T-cell (primary cell): ENCODE measurements around the gene DONSON. TPM values are rescaled to one million over a fixed set of nuclear protein-coding genes. Genes with fewer than 3 reads are reported as not detected.
A peak's percentile ranks its signal among the peaks of the same experiment; 100 is the strongest.

Experiments used
- ATAC-seq, 4 experiments: fragments of 200-7000 bp in 3 of 4; fragments of 150-1000 bp in 1 of 4; cut with Tn5 transposase; replicated peaks in 1 of 4; 1 replicate in 3 of 4; 2 replicates in 1 of 4; pipeline ENCODE4 v1.10.0; 2021; ENCODE audit warnings: moderate library complexity in 3 of 4, mild to moderate bottlenecking in 2 of 4, moderate number of reproducible peaks in 1 of 4
- CTCF ChIA-PET, 2 donors: fragments of 300-600 bp; sonication (Branson Sonifier 250); formaldehyde crosslinking; loops; one replicate each; lab custom pipeline; 2022; ENCODE audit warnings: antibody characterized with exemption in 2 of 2; lab: Charles Lee
- POLR2A ChIA-PET, 2 donors: fragments of 300-600 bp; sonication (Branson Sonifier 250); formaldehyde crosslinking; loops; one replicate each; lab custom pipeline; 2022; ENCODE audit warnings: antibody characterized with exemption in 2 of 2; lab: Charles Lee
- DNase-seq, 35 experiments: peaks; one replicate each; pipeline versions ENCODE4 v3.0.0 to v3.0.0-alpha.2; 2013 to 2023
- H3K27ac ChIP-seq: one replicate; pipeline ENCODE4 v1.5.1; 2013; ENCODE audit warnings: low read length
- H3K27me3 ChIP-seq, 2 experiments: replicated peaks in 1 of 2; 1 replicate in 1 of 2; 2 replicates in 1 of 2; pipeline versions ENCODE4 v1.6.1 to v1.7.0; 2013; ENCODE audit warnings: low read length in 1 of 2, mixed read lengths in 1 of 2; ENCODE audit not compliant: control insufficient read depth in 2 of 2, insufficient read depth in 2 of 2; ENCODE audit errors: extremely low read depth in 1 of 2
- H3K36me3 ChIP-seq, 2 donors: 1 replicate in 1 of 2; 2 replicates in 1 of 2; pipeline versions ENCODE4 v1.6.1 to v1.7.0; 2013; ENCODE audit warnings: low read length in 1 of 2; ENCODE audit not compliant: control insufficient read depth in 2 of 2, insufficient read depth in 1 of 2; ENCODE audit errors: extremely low read depth in 1 of 2
- H3K4me1 ChIP-seq, 2 experiments: 1 replicate in 1 of 2; 2 replicates in 1 of 2; pipeline versions ENCODE4 v1.6.1 to v1.7.0; 2013; ENCODE audit warnings: low read length in 2 of 2, mixed read lengths in 1 of 2; ENCODE audit not compliant: insufficient read depth in 2 of 2, control insufficient read depth in 1 of 2; ENCODE audit errors: extremely low read depth in 1 of 2
- H3K4me3 ChIP-seq, 2 donors: 1 replicate in 1 of 2; 2 replicates in 1 of 2; pipeline versions ENCODE4 v1.5.1 to v1.7.0; 2013; ENCODE audit warnings: mild to moderate bottlenecking in 2 of 2, low read length in 1 of 2, moderate library complexity in 1 of 2; ENCODE audit not compliant: control insufficient read depth in 1 of 2; ENCODE audit errors: extremely low read depth in 1 of 2
- H3K9me3 ChIP-seq: 2 replicates; pipeline ENCODE4 v1.7.0; 2013
- H3K27ac Mint-ChIP-seq, 2 donors: one replicate each; pipeline ENCODE4 v1.8.0; 2020 to 2021; ENCODE audit warnings: mild to moderate bottlenecking in 2 of 2, mixed read lengths in 2 of 2
- H3K27me3 Mint-ChIP-seq, 2 donors: one replicate each; pipeline ENCODE4 v1.8.0; 2021 to 2022; ENCODE audit warnings: mixed read lengths in 2 of 2
- H3K36me3 Mint-ChIP-seq: one replicate; pipeline ENCODE4 v1.8.0; 2021; ENCODE audit warnings: mixed read lengths
- H3K4me1 Mint-ChIP-seq, 3 donors: one replicate each; pipeline ENCODE4 v1.8.0; 2020 to 2022; ENCODE audit warnings: mixed read lengths in 3 of 3, mild to moderate bottlenecking in 1 of 3
- H3K4me3 Mint-ChIP-seq, 3 donors: one replicate each; pipeline ENCODE4 v1.8.0; 2020 to 2022; ENCODE audit warnings: mild to moderate bottlenecking in 3 of 3, mixed read lengths in 3 of 3, moderate library complexity in 3 of 3
- H3K9me3 Mint-ChIP-seq, 3 donors: one replicate each; pipeline ENCODE4 v1.8.0; 2020 to 2022; ENCODE audit warnings: mixed read lengths in 3 of 3
- WGBS: methylation state at CpG from one replicate; pipeline ENCODE4 v1.1.5; 2013; ENCODE audit warnings: missing lambda C conversion rate; ENCODE audit not compliant: insufficient coverage; 5-methylcytosine and 5-hydroxymethylcytosine counted together
- total RNA-seq, 35 experiments: library from RNA in 6 of 35; stranded (reverse) in 6 of 35; fragments of 120-200 nt in 1 of 35; gene quantifications; one replicate each; pipeline versions ENCODE4 v1.2.1 to v1.2.4 and lab custom pipeline; 2013 to 2026

DONSON gene
- total RNA-seq, 5 donors from 2014 or later (not counting 1 experiment from before 2014, with no cell fraction given) = 8.9 to 14.6 (median 11.0) TPM

- ATAC-seq = no peak
- peak overlapping the region; percentile 100 for H3K27ac Mint-ChIP-seq
- H3K27me3 Mint-ChIP-seq = no peaks in the 10 kb centered on the region
- peaks cover 20% of the 10 kb centered on the region for H3K36me3 Mint-ChIP-seq
- peak overlapping the region; percentile 100 for H3K27ac ChIP-seq
- peak overlapping the region; percentile 94 to 99 (median 98) for H3K4me3 Mint-ChIP-seq
- no peaks in the 10 kb centered on the region for H3K9me3 Mint-ChIP-seq
- DNase-seq = peak in 1 of 35 experiments; percentile 37
- H3K4me1 Mint-ChIP-seq = peaks cover 46 to 50% (median 49%) of the 10 kb centered on the region in 3 donors
- peak overlapping the region; percentile 94 to 100 for H3K4me3 ChIP-seq
- ChIA-PET POLR2A (interaction anchor here (0.6 to 2.6 kb wide), 3 partner anchors 48 to 61 kb away, joined by 3 to 14 read pairs (median 4); partner anchors contain the start of genes DONSON (in 1 of the 2) and TMEM50B (in 1 of the 2)), CTCF (interaction anchor here (0.6 to 1.7 kb wide), 2 partner anchors 65 to 1098 kb away, joined by 3 to 7 read pairs; no protein-coding TSS in a partner anchor)
- 68% methylated on average over 11 of the region's 19 CpGs for WGBS
- no peaks in the 10 kb centered on the region for H3K27me3 ChIP-seq
- H3K36me3 ChIP-seq = peaks cover 0 to 23% of the 10 kb centered on the region in 2 donors
- H3K4me1 ChIP-seq = peaks cover 17 to 41% of the 10 kb centered on the region in 2 experiments
- H3K9me3 ChIP-seq = no peaks in the 10 kb centered on the region
These were observed 47.3 kb downstream of the DONSON start for GRCh38 chr21:33541105-33541711.

- Histone ChIP-seq H3K4me3 (no peak overlapping the region), H3K36me3 (peaks cover 0 to 28% of the 10 kb centered on the region in 2 donors), H3K9me3 (no peaks in the 10 kb centered on the region), H3K27ac (peak overlapping the region; percentile 100), H3K27me3 (no peaks in the 10 kb centered on the region), H3K4me1 (peaks cover 14 to 37% of the 10 kb centered on the region in 2 experiments)
- peak overlapping the region; percentile 83 to 89 for H3K27ac Mint-ChIP-seq
- CTCF ChIA-PET = interaction anchor here (0.6 to 1.7 kb wide), 2 partner anchors 65 to 1098 kb away, joined by 3 to 7 read pairs; no protein-coding TSS in a partner anchor
- no peaks in the 10 kb centered on the region for H3K9me3 Mint-ChIP-seq
- no peaks in the 10 kb centered on the region for H3K27me3 Mint-ChIP-seq
- peaks cover 41 to 45% (median 44%) of the 10 kb centered on the region in 3 donors for H3K4me1 Mint-ChIP-seq
- peaks cover 17% of the 10 kb centered on the region for H3K36me3 Mint-ChIP-seq
- POLR2A ChIA-PET = interaction anchor here in 1 of 2 donors (0.9 kb wide), 1 partner anchor 48 kb away, joined by 3 read pairs; no protein-coding TSS in a partner anchor
- peak overlapping the region; percentile 65 to 99 (median 98) for H3K4me3 Mint-ChIP-seq
- no peak for DNase-seq
- no CpG with 5 or more reads among the region's 3 CpGs for WGBS
- no peak for ATAC-seq
These were observed 47.8 kb downstream of the DONSON start for GRCh38 chr21:33540711-33541104.

DNA sequence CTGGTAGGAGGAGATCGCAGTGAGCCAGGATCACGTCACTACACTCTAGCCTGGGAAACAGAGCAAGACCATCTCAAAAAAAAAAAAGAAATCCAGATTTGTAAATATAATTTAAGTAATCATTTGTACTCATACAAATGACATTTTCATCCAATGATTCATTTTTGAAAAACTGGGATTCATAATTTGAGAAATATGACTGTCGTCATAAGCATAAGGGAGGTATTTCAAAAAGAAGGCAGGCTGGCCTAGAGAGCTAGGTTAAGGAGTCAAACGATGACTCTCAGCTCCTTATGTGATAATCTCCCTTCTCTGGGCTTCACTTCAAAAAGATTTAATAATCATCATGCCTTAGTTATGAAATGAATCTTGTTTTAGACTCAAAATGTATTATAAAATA is 48.9 kb downstream of the DONSON start:
- Mint-ChIP-seq H3K36me3 (peaks cover 23% of the 10 kb centered on the region), H3K4me1 (peaks cover 32 to 37% (median 34%) of the 10 kb centered on the region in 3 donors), H3K27me3 (no peaks in the 10 kb centered on the region), H3K4me3 (no peak overlapping the region), H3K27ac (no peak overlapping the region), H3K9me3 (no peaks in the 10 kb centered on the region)
- ATAC-seq (no peak), DNase-seq (no peak)
- ChIA-PET CTCF (interaction anchor here in 1 of 2 donors (0.6 to 1.0 kb wide), 3 partner anchors 12 to 281 kb away, joined by 3 read pairs; no protein-coding TSS in a partner anchor), POLR2A (no interaction called here)
- Histone ChIP-seq H3K4me3 (no peak overlapping the region), H3K4me1 (peaks cover 14 to 26% of the 10 kb centered on the region in 2 experiments), H3K27me3 (no peaks in the 10 kb centered on the region), H3K36me3 (peaks cover 0 to 36% of the 10 kb centered on the region in 2 donors), H3K9me3 (no peaks in the 10 kb centered on the region), H3K27ac (no peak overlapping the region)
- WGBS = no CpG with 5 or more reads among the region's 4 CpGs

GRCh38 chr21:33537212-33537611 is 51.3 kb downstream of the DONSON start:
- Histone ChIP-seq H3K27me3 (no peaks in the 10 kb centered on the region), H3K4me3 (no peak overlapping the region), H3K36me3 (peaks cover 3 to 60% of the 10 kb centered on the region in 2 donors), H3K4me1 (peaks cover 10 to 17% of the 10 kb centered on the region in 2 experiments), H3K9me3 (no peaks in the 10 kb centered on the region), H3K27ac (no peak overlapping the region)
- H3K4me1 Mint-ChIP-seq = peaks cover 19 to 28% (median 24%) of the 10 kb centered on the region in 3 donors
- peaks cover 33% of the 10 kb centered on the region for H3K36me3 Mint-ChIP-seq
- H3K4me3 Mint-ChIP-seq = no peak overlapping the region
- no peak overlapping the region for H3K27ac Mint-ChIP-seq
- no peaks in the 10 kb centered on the region for H3K27me3 Mint-ChIP-seq
- WGBS = no CpG with 5 or more reads among the region's 2 CpGs
- DNase-seq (no peak), ATAC-seq (no peak)
- POLR2A ChIA-PET = interaction anchor here (0.5 to 0.6 kb wide), 2 partner anchors 19 to 76 kb away, joined by 3 to 5 read pairs; no protein-coding TSS in a partner anchor
- H3K9me3 Mint-ChIP-seq = no peaks in the 10 kb centered on the region
- CTCF ChIA-PET = no interaction called here

DNA sequence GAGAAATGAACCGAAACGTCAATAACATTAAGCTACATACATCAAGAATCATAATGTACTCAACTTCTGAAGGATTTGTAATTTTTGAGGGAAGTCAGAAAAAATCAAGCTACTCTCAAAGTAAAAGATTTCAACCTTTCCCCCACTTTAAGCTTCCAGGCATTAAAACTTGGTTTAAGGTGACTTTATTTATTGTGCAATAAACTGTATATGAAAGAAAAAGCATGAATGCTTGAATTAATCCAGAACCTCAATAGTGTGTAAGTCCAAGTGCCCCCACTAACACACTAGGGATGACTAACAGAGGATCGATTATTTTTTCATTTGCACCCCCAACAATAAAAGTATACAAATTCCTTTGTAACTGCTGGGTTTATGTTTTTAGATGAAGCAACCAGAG is 57.5 kb downstream of the DONSON start:
- no peak overlapping the region for H3K4me3 ChIP-seq
- no peaks in the 10 kb centered on the region for H3K9me3 Mint-ChIP-seq
- H3K27ac ChIP-seq = no peak overlapping the region
- WGBS = no CpG with 5 or more reads among the region's 3 CpGs
- H3K9me3 ChIP-seq = no peaks in the 10 kb centered on the region
- H3K36me3 Mint-ChIP-seq = peaks cover 50% of the 10 kb centered on the region
- no peaks in the 10 kb centered on the region for H3K4me1 ChIP-seq
- H3K4me3 Mint-ChIP-seq = no peak overlapping the region
- ChIA-PET CTCF (interaction anchor here in 1 of 2 donors (0.7 to 0.9 kb wide), 2 partner anchors 14 to 75 kb away, joined by 3 to 4 read pairs; no protein-coding TSS in a partner anchor), POLR2A (interaction anchor here (0.7 kb wide), 4 partner anchors 14 to 559 kb away, joined by 3 to 6 read pairs (median 4); no protein-coding TSS in a partner anchor)
- H3K27me3 ChIP-seq = no peaks in the 10 kb centered on the region
- DNase-seq (no peak), ATAC-seq (no peak)
- H3K27me3 Mint-ChIP-seq = no peaks in the 10 kb centered on the region
- no peak overlapping the region for H3K27ac Mint-ChIP-seq
- no peaks in the 10 kb centered on the region for H3K4me1 Mint-ChIP-seq
- peaks cover 9 to 89% of the 10 kb centered on the region in 2 donors for H3K36me3 ChIP-seq
